ENCODE measurements around the gene ZSCAN21. TPM values are rescaled to one million over a fixed set of nuclear protein-coding genes. Genes with fewer than 3 reads are reported as not detected.

Gene ZSCAN21
- total and polyA plus RNA-seq, 2 donors (not counting 3 experiments of a cell fraction or from before 2014, with no cell fraction given): 7.4 to 7.7 TPM

DNA sequence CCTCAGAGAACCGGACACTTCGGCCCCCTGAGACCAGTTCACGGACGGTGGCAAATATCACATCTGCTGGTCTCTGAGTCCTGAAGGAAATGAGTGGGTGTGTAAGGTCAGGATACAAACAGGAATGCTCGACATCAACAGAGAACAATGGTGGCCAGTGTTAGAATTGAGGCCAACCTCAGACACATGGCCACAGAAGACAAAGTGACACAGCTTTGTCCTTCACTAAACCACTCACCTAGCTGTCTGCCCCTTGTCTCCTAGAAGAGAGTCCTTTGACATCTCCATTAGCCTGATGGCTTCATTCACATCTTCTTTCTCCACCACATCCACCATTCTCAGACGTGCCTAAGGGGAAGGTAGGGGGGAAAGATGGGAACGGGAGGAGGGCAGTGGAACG lies 43.5 kb downstream of the ZSCAN21 start:
- peak; percentile 42 for FAIRE-seq
- Histone ChIP-seq H3K9me3 (replicated peaks; ENCODE audit: control insufficient read depth, insufficient read depth, low read length) (no peaks in the 10 kb centered on the region), H2AFZ (ENCODE audit: low read depth, low read length) (no peak overlapping the region), H3K27me3 (ENCODE audit: control insufficient read depth in 2 of 2, insufficient read depth in 2 of 2, low read length in 2 of 2) (no peaks in the 10 kb centered on the region), H3K9ac (replicated peaks; ENCODE audit: extremely low read depth, insufficient read depth, low read length) (no peak overlapping the region), H3K4me3 (replicated peaks in 1 of 3; ENCODE audit: insufficient read depth in 1 of 3, low read depth in 1 of 3, low read length in 3 of 3) (no peak overlapping the region), H3K27ac (ENCODE audit: insufficient read depth, low read depth, low read length) (peak overlapping the region; percentile 25), H4K20me1 (replicated peaks; ENCODE audit: control insufficient read depth, extremely low read depth, insufficient read depth, low read length) (no peaks in the 10 kb centered on the region), H3K4me2 (ENCODE audit: insufficient read depth, low read length) (no peak overlapping the region), H3K36me3 (ENCODE audit: control insufficient read depth in 2 of 2, extremely low read depth in 1 of 2, insufficient read depth in 2 of 2, low read length in 2 of 2) (peaks cover 42 to 47% of the 10 kb centered on the region in 2 experiments), H3K9me1 (replicated peaks; ENCODE audit: control insufficient read depth, extremely low read depth, insufficient read depth, low read length) (no peaks in the 10 kb centered on the region), H3K4me1 (ENCODE audit: control insufficient read depth, extremely low read depth, insufficient read depth, low read length) (peaks cover 23% of the 10 kb centered on the region), H3K79me2 (ENCODE audit: control insufficient read depth, insufficient read depth, low read length) (peaks cover 34% of the 10 kb centered on the region)
- DNase-seq (ENCODE audit: low read depth, low spot score): peak; percentile 44
- no TSS peak for BruUV-seq (replicated peaks)
- ChIA-PET POLR2A (no interaction called here), CTCF (interaction anchor here (0.9 kb wide), 1 partner anchor 38 kb away, joined by 3 read pairs; no protein-coding TSS in a partner anchor)
- TF ChIP-seq POLR2AphosphoS5 (IDR thresholded peaks at IDR 0.05; ENCODE audit: insufficient read depth, low read depth, low read length) (peak; percentile 13), EZH2 (IDR thresholded peaks at IDR 0.05; ENCODE audit: borderline replicate concordance, low read depth, low read length, severe bottlenecking) (no peak), GATA2 (IDR thresholded peaks at IDR 0.05; ENCODE audit: insufficient read depth, insufficient read length, low read depth, low read length) (no peak), MYC (IDR thresholded peaks at IDR 0.05; ENCODE audit: low read depth, low read length) (no peak), POLR2A (IDR thresholded peaks at IDR 0.05; ENCODE audit: low read depth, low read length) (peak; percentile 41), JUN (IDR thresholded peaks at IDR 0.05; ENCODE audit: borderline replicate concordance, insufficient read depth, insufficient read length, low read depth) (no peak), FOS (IDR thresholded peaks at IDR 0.05; ENCODE audit: borderline replicate concordance, insufficient read depth, low read length) (no peak)
- TF ChIP-seq, protein P1, sequence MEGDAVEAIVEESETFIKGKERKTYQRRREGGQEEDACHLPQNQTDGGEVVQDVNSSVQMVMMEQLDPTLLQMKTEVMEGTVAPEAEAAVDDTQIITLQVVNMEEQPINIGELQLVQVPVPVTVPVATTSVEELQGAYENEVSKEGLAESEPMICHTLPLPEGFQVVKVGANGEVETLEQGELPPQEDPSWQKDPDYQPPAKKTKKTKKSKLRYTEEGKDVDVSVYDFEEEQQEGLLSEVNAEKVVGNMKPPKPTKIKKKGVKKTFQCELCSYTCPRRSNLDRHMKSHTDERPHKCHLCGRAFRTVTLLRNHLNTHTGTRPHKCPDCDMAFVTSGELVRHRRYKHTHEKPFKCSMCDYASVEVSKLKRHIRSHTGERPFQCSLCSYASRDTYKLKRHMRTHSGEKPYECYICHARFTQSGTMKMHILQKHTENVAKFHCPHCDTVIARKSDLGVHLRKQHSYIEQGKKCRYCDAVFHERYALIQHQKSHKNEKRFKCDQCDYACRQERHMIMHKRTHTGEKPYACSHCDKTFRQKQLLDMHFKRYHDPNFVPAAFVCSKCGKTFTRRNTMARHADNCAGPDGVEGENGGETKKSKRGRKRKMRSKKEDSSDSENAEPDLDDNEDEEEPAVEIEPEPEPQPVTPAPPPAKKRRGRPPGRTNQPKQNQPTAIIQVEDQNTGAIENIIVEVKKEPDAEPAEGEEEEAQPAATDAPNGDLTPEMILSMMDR (IDR thresholded peaks at IDR 0.05; ENCODE audit: extremely low read depth in 1 of 2, insufficient read depth in 1 of 2, low read depth in 1 of 2, low read length in 2 of 2): no peak
- dilution Hi-C loops (cut with MboI; ENCODE audit: extremely low pct_ligation_motif_present, low sequenced_read_pairs) (no loop called here), intact Hi-C loops (cut with micrococcal nuclease) (no loop called here)
